ENCODE data around the gene DNAAF1.
"Not testable (repeated sequence)": the region's sequence is repeated elsewhere in the genome, so short reads cannot be mapped to it uniquely, and the experiment has no call there.

DNAAF1 gene

DNA sequence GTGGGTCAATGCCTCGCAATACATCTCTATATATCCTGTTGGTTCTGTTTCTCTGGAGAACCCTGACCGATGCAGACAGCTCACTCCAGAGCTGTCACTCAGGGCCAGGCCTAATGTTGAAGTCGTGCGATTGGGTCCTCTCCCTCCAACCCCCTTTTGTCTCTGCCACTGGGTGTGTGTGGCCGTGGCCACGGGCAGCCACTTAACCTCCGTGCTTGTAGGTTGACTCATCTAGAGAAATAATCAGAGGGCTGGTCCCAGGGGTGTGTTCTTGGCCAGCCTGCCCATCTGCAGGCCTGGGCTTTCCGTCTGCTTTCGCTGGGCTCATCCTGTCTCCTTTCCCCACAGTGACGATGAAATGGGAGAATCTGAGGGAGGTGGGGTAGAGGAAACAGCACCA is 53.3 kb downstream of the DNAAF1 start:
- TF ChIP-seq, protein P1, sequence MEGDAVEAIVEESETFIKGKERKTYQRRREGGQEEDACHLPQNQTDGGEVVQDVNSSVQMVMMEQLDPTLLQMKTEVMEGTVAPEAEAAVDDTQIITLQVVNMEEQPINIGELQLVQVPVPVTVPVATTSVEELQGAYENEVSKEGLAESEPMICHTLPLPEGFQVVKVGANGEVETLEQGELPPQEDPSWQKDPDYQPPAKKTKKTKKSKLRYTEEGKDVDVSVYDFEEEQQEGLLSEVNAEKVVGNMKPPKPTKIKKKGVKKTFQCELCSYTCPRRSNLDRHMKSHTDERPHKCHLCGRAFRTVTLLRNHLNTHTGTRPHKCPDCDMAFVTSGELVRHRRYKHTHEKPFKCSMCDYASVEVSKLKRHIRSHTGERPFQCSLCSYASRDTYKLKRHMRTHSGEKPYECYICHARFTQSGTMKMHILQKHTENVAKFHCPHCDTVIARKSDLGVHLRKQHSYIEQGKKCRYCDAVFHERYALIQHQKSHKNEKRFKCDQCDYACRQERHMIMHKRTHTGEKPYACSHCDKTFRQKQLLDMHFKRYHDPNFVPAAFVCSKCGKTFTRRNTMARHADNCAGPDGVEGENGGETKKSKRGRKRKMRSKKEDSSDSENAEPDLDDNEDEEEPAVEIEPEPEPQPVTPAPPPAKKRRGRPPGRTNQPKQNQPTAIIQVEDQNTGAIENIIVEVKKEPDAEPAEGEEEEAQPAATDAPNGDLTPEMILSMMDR (IDR thresholded peaks at IDR 0.05; ENCODE audit: insufficient read depth, missing control alignments): no peak
- DNase-seq (ENCODE audit: insufficient read length, low spot score) (no peak), FAIRE-seq (no peak)

DNA sequence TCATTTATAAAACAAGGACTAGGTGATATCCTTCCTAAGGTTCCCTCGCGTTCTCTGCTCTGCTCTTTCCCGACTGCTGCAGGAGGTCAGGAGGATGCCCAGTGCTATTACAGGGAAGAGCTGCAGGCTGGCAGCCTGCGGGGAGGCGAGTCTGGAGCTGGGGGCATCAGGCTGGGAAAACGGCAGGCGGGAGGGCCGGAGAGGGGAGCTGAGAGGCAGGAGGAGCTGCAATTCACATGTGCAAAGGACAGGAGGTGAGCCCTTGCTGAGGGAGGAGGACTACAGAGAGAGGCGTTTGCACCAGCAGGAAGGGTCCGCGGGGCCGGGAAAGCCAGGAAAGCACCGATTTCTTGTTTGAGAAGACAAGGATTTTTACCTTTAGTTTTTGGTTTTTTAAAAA is 54.0 kb downstream of the DNAAF1 start:
- DNase-seq (ENCODE audit: insufficient read length, low spot score): no peak
- no peak for FAIRE-seq
- TF ChIP-seq, protein P1 (IDR thresholded peaks at IDR 0.05; ENCODE audit: insufficient read depth, missing control alignments): no peak

DNA sequence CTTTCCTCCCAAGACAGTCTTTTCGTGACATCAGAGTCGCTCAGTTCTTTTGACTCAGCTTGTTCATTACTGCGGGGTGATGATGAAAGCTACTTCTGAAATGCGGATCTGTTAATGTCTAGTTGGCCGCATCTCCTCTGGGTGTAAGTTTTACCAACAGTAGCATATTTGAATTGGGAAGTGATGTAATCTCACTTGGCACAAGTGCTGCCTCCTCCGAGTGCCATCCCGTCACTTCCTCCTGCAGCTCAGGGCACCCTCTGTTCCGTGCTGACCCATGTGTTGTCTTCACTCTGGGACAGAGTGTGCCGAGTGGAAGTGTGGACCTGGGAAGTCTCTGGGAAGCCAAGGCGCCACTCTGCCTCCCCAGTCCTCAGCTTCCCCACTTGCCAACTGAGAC is 54.8 kb downstream of the DNAAF1 start:
- DNase-seq (ENCODE audit: insufficient read length, low spot score) (no peak), FAIRE-seq (no peak)
- TF ChIP-seq, protein P1 (IDR thresholded peaks at IDR 0.05; ENCODE audit: insufficient read depth, missing control alignments): no peak

DNA sequence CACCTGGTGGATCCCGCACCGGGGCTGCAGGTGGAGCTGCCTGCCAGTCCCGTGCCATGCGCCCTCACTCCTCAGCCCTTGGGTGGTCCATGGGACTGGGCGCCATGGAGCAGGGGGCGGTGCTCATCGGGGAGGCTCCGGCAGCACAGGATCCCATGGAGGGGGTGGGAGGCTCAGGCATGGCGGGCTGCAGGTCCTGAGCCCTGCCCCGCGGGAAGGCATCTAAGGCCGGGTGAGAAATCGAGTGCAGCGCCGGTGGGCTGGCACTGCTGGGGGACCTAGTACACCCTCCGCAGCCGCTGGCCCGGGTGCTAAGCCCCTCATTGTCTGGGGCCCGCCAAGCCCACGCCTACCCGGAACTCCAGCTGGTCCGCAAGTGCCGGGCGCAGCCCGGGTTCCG is 59.4 kb downstream of the DNAAF1 start:
- not testable (repeated sequence) for FAIRE-seq; DNase-seq (ENCODE audit: insufficient read length, low spot score)

DNA sequence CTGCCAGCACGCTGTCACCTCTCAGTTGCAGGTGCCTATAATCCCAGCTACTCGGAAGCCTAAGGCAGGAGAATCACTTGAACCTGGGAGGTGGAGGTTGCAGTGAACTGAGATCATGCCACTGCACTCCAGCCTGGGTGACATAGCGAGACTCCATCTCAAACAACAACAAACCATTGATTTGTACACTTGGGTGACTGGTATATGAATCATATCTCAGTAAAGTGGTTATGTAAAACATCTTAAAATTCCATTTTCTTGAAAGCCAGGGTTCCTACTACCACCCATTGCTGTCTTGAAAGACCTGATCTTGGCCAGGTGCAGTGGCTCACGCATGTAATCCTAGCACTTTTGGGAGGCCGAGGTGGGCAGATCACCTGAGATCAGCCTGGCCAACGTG is 60.0 kb downstream of the DNAAF1 start:
- FAIRE-seq; DNase-seq (ENCODE audit: insufficient read length, low spot score): not testable (repeated sequence)

DNA sequence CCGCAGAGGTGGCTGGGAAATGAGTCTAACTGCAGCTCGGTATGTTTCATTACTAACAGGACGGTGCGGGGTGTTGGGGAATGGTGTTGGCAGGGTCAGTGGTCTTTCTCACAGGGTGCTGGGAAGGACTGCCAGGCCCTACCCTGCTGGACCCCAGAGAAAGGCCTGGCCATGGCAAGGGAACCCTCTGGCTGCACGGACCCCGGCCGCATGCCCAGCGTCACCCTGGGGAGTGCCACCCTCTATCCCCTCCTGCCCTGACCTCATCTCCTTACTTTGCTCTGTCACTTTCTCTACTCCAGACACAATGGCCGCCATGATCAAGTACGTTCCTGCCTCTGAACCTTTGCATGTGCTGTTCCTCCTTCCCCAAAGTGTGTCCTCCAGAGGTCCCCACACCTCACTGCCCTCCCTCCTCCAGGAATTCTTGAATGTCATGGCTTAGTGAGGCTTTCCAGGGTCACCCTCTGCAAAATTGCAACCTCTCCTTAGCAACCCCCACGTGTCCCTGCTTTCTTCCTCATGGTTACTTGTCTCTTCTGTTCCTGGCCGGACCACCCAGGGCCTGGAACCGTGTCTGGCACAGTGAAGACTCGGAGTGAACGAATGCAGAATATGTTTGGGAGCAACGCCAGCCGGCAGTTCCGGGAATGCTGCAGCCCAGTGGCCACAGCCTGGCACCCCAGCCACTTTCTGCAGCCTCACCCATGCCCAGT is 61.0 kb downstream of the DNAAF1 start:
- TF ChIP-seq, protein P1 (IDR thresholded peaks at IDR 0.05; ENCODE audit: insufficient read depth, missing control alignments): no peak
- FAIRE-seq (no peak), DNase-seq (ENCODE audit: insufficient read length, low spot score) (no peak)

DNA sequence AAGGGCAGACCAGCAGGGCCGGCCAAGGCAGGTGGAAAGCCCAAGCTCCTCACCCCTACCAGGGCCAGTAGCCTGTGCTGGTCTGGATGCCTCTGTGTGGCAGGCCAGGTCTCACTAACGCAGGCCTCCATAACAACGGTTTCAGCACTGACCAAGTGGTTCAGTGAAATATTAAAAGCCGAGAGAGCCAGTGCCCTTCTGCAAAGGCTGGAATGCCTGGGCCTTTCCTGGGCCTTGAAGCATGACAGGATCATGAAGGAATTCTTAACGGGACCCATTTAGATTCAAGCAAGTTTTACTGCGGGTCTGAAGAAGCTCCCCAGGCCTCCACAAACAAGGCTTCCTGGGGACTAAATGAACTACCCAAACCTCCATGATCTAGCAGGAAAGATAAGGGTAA is 62.1 kb downstream of the DNAAF1 start:
- FAIRE-seq: no peak
- no peak for DNase-seq (ENCODE audit: insufficient read length, low spot score)
- TF ChIP-seq, protein P1 (IDR thresholded peaks at IDR 0.05; ENCODE audit: insufficient read depth, missing control alignments): no peak

DNA sequence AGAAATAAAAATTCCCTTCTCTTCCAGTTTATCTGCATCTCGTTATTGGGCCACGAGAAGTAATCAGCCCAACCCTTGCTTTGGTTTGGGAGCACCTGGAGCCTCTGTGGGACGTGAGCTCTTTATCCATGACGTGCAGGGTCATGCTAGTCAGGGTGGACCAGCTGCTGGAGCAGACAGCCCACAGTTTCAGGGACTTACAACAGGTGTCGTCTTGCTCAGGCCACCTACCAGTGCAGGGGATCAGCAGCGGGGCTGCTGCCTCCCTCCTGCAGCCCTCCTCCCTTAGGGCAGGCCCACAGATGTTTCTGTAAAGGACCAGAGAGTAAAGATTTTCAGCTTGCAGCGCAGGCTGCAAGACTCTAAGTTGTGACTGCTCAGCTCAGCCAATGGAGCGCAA is 62.8 kb downstream of the DNAAF1 start:
- TF ChIP-seq, protein P1 (IDR thresholded peaks at IDR 0.05; ENCODE audit: insufficient read depth, missing control alignments): no peak
- DNase-seq (ENCODE audit: insufficient read length, low spot score) (no peak), FAIRE-seq (no peak)

Data from D721Med (cell line).